Measurements from ENCODE around the gene KRR1. TPM values are rescaled to one million over a fixed set of nuclear protein-coding genes. Genes with fewer than 3 reads are reported as not detected.

KRR1 gene
- total RNA-seq, 1 donor from 2014 or later: 56.9 TPM

- FAIRE-seq (no peak), DNase-seq (ENCODE audit: low read depth) (no peak)
- no peaks in the 10 kb centered on the region for H3K9me3 ChIP-seq (ENCODE audit: insufficient read depth, low read depth, low read length)
- H3K27ac ChIP-seq (ENCODE audit: low read depth, low read length): no peak overlapping the region
- H3K4me2 ChIP-seq (ENCODE audit: low read length): no peak overlapping the region
- no peaks in the 10 kb centered on the region for H3K79me2 ChIP-seq (ENCODE audit: insufficient read depth, low read length)
- no peaks in the 10 kb centered on the region for H3K4me1 ChIP-seq (ENCODE audit: insufficient read depth, low read length)
- Mint-ChIP-seq H3K36me3 (ENCODE audit: low read depth, unreplicated experiment) (no peaks in the 10 kb centered on the region), H3K27me3 (ENCODE audit: low read depth, unreplicated experiment) (no peaks in the 10 kb centered on the region), H3K4me1 (ENCODE audit: low read depth, unreplicated experiment) (no peaks in the 10 kb centered on the region), H3K27ac (ENCODE audit: unreplicated experiment) (no peak overlapping the region), H3K9me3 (ENCODE audit: unreplicated experiment) (no peaks in the 10 kb centered on the region), H3K4me3 (ENCODE audit: unreplicated experiment) (no peak overlapping the region)
- H3K36me3 ChIP-seq (ENCODE audit: insufficient read depth, low read length): no peaks in the 10 kb centered on the region
- no peak overlapping the region for H3K9ac ChIP-seq (ENCODE audit: low read length)
- no peak overlapping the region for H3K4me3 ChIP-seq (ENCODE audit: insufficient read depth, low read depth, low read length)
- no peaks in the 10 kb centered on the region for H4K20me1 ChIP-seq (ENCODE audit: insufficient read depth, low read length)
- no peak for TF ChIP-seq EZH2 (IDR thresholded peaks at IDR 0.05; ENCODE audit: insufficient read depth, low read length)
- no peak for TF ChIP-seq CTCF (IDR thresholded peaks at IDR 0.05; ENCODE audit: insufficient read depth, low read depth, low read length)
- H3K27me3 ChIP-seq (ENCODE audit: insufficient read depth, low read length): no peaks in the 10 kb centered on the region
- no peak overlapping the region for H2AFZ ChIP-seq (ENCODE audit: low read depth, low read length)
These were observed 34.2 kb upstream of the KRR1 start for GRCh38 chr12:75545636-75546035.

DNA sequence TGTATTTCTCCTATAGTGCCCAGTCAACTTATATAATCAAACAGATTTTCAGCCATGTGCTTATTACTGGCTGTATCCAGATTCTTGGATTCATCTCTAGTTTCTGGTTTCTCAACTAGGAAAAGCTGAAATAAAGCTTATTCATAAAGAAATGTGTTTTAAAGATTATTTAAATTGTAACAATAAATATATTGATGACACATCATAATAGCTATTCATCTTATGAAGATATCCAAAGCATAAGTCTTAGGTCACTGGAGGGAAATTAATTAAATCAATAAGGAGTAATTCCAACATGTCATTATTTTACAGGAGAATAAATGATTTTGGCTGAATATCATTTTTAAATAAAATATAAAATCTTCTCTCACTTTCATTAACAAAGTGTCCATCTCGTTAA lies 32.1 kb upstream of the KRR1 start:
- H3K4me1 Mint-ChIP-seq (ENCODE audit: low read depth, unreplicated experiment): no peaks in the 10 kb centered on the region
- H3K4me3 Mint-ChIP-seq (ENCODE audit: unreplicated experiment): no peak overlapping the region
- no peak overlapping the region for H3K4me2 ChIP-seq (ENCODE audit: low read length)
- H3K9me3 ChIP-seq (ENCODE audit: insufficient read depth, low read depth, low read length): no peaks in the 10 kb centered on the region
- no peaks in the 10 kb centered on the region for H3K27me3 ChIP-seq (ENCODE audit: insufficient read depth, low read length)
- no peaks in the 10 kb centered on the region for H3K27me3 Mint-ChIP-seq (ENCODE audit: low read depth, unreplicated experiment)
- no peaks in the 10 kb centered on the region for H3K79me2 ChIP-seq (ENCODE audit: insufficient read depth, low read length)
- no peak for DNase-seq (ENCODE audit: low read depth)
- H3K9me3 Mint-ChIP-seq (ENCODE audit: unreplicated experiment): no peaks in the 10 kb centered on the region
- FAIRE-seq: no peak
- H3K27ac Mint-ChIP-seq (ENCODE audit: unreplicated experiment): no peak overlapping the region
- no peak overlapping the region for H3K9ac ChIP-seq (ENCODE audit: low read length)
- H3K36me3 Mint-ChIP-seq (ENCODE audit: low read depth, unreplicated experiment): no peaks in the 10 kb centered on the region
- H4K20me1 ChIP-seq (ENCODE audit: insufficient read depth, low read length): no peaks in the 10 kb centered on the region
- TF ChIP-seq EZH2 (IDR thresholded peaks at IDR 0.05; ENCODE audit: insufficient read depth, low read length): no peak
- no peak for TF ChIP-seq CTCF (IDR thresholded peaks at IDR 0.05; ENCODE audit: insufficient read depth, low read depth, low read length)
- no peaks in the 10 kb centered on the region for H3K4me1 ChIP-seq (ENCODE audit: insufficient read depth, low read length)
- H3K27ac ChIP-seq (ENCODE audit: low read depth, low read length): no peak overlapping the region
- no peaks in the 10 kb centered on the region for H3K36me3 ChIP-seq (ENCODE audit: insufficient read depth, low read length)
- H3K4me3 ChIP-seq (ENCODE audit: insufficient read depth, low read depth, low read length): no peak overlapping the region
- no peak overlapping the region for H2AFZ ChIP-seq (ENCODE audit: low read depth, low read length)

DNA sequence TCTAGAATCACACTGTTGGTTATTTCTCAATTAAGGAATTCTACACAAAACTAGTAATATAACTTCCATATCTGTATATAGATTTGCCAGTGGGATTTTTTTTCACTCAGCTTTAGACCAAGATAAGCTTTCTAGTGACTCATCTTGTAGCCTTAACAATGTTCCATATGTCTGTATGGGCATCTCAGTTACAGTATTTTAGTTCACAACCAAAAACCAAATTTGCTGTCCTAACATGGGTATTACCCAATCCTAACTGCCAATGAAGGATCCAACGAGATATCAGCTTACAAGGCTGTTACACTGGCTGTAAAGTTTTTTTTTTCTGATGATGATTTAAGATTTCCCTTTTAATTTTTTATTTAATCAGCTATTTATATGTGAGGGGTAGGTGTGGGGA lies 31.5 kb upstream of the KRR1 start:
- TF ChIP-seq EZH2 (IDR thresholded peaks at IDR 0.05; ENCODE audit: insufficient read depth, low read length) (no peak), CTCF (IDR thresholded peaks at IDR 0.05; ENCODE audit: insufficient read depth, low read depth, low read length) (no peak)
- H3K36me3 Mint-ChIP-seq (ENCODE audit: low read depth, unreplicated experiment): no peaks in the 10 kb centered on the region
- Histone ChIP-seq H3K9ac (ENCODE audit: low read length) (no peak overlapping the region), H3K79me2 (ENCODE audit: insufficient read depth, low read length) (no peaks in the 10 kb centered on the region), H3K9me3 (ENCODE audit: insufficient read depth, low read depth, low read length) (no peaks in the 10 kb centered on the region), H3K4me1 (ENCODE audit: insufficient read depth, low read length) (no peaks in the 10 kb centered on the region), H3K4me3 (ENCODE audit: insufficient read depth, low read depth, low read length) (no peak overlapping the region), H3K27ac (ENCODE audit: low read depth, low read length) (no peak overlapping the region), H3K36me3 (ENCODE audit: insufficient read depth, low read length) (no peaks in the 10 kb centered on the region), H2AFZ (ENCODE audit: low read depth, low read length) (no peak overlapping the region), H3K27me3 (ENCODE audit: insufficient read depth, low read length) (no peaks in the 10 kb centered on the region), H4K20me1 (ENCODE audit: insufficient read depth, low read length) (no peaks in the 10 kb centered on the region), H3K4me2 (ENCODE audit: low read length) (no peak overlapping the region)
- DNase-seq (ENCODE audit: low read depth): no peak
- H3K4me1 Mint-ChIP-seq (ENCODE audit: low read depth, unreplicated experiment): no peaks in the 10 kb centered on the region
- no peak for FAIRE-seq
- no peaks in the 10 kb centered on the region for H3K27me3 Mint-ChIP-seq (ENCODE audit: low read depth, unreplicated experiment)
- no peaks in the 10 kb centered on the region for H3K9me3 Mint-ChIP-seq (ENCODE audit: unreplicated experiment)
- H3K4me3 Mint-ChIP-seq (ENCODE audit: unreplicated experiment): no peak overlapping the region
- H3K27ac Mint-ChIP-seq (ENCODE audit: unreplicated experiment): no peak overlapping the region
